Prostate gland (tissue), 2 donors: Measurements from ENCODE around the gene SSTR5. TPM values are rescaled to one million over a fixed set of nuclear protein-coding genes. Genes with fewer than 3 reads are reported as not detected.
A peak's percentile ranks its signal among the peaks of the same experiment; 100 is the strongest.

Experiments
- DNase-seq: peaks from one replicate; pipeline ENCODE4 v3.0.0-alpha.2; 2019; ENCODE audit warnings: low spot score
- H3K27ac ChIP-seq, 2 donors: fragments of 200-600 bp; sonication (generic); 2 replicates each; pipeline ENCODE4 v1.5.1; 2017 to 2019
- H3K27me3 ChIP-seq: fragments of 200-600 bp; sonication (generic); replicated peaks from 2 replicates; pipeline ENCODE4 v1.5.1; 2019; ENCODE audit not compliant: insufficient read depth
- H3K36me3 ChIP-seq, 2 donors: fragments of 200-600 bp; sonication (generic); 1 replicate in 1 of 2; 2 replicates in 1 of 2; pipeline versions ENCODE4 v1.5.1 to v1.8.1; 2017 to 2019
- H3K4me1 ChIP-seq: fragments of 200-600 bp; sonication (generic); replicated peaks from 2 replicates; pipeline ENCODE4 v1.5.1; 2019
- H3K4me3 ChIP-seq, 2 donors: fragments of 200-600 bp; sonication (generic); 2 replicates each; pipeline ENCODE4 v1.5.1; 2017 to 2019
- H3K9me3 ChIP-seq: fragments of 200-600 bp; sonication (generic); 2 replicates; pipeline ENCODE4 v1.5.1; 2017
- CTCF ChIP-seq, 4 experiments: fragments of 200-600 bp in 2 of 4; fragments of 450-650 bp in 2 of 4; sonication (generic) in 2 of 4; IDR thresholded peaks; 1 replicate in 3 of 4; 2 replicates in 1 of 4; pipeline ENCODE4 v1.5.1; 2016 to 2019; ENCODE audit warnings: antibody characterized with exemption in 4 of 4, mild to moderate bottlenecking in 2 of 4, moderate library complexity in 2 of 4
- POLR2A ChIP-seq: fragments of 450-650 bp; IDR thresholded peaks from one replicate; pipeline ENCODE4 v1.6.1; 2016; ENCODE audit warnings: antibody characterized with exemption, mild to moderate bottlenecking
- POLR2AphosphoS5 ChIP-seq: sonication (generic); formaldehyde crosslinking; IDR thresholded peaks from one replicate; pipeline ENCODE4 v1.6.1; 2017; ENCODE audit warnings: antibody characterized with exemption
- WGBS: methylation state at CpG from one replicate; pipeline ENCODE4 v1.1.5; 2018; 5-methylcytosine and 5-hydroxymethylcytosine counted together
- intact Hi-C: fragments of 100-400 bp; cut with DNase I; formaldehyde crosslinking; loops from one replicate; pipeline ENCODE4 v1.14.2; 2022
- total RNA-seq, 2 donors: library from RNA; depleted of rRNA; stranded (reverse); fragments of >200 nt; gene quantifications; one replicate each; pipeline ENCODE4 v1.1.0, GENCODE V29; 2016

SSTR5 gene
- total RNA-seq, 2 donors from 2014 or later, result 1.1 to 1.8 TPM

GRCh38 chr16:1053700-1054368 lies 18.7 kb upstream of the SSTR5 start:
- Histone ChIP-seq H3K36me3 (no peaks in the 10 kb centered on the region), H3K9me3 (no peaks in the 10 kb centered on the region), H3K4me1 (peaks cover 3% of the 10 kb centered on the region), H3K27me3 (no peaks in the 10 kb centered on the region), H3K27ac (no peak overlapping the region), H3K4me3 (no peak overlapping the region)
- no peak for DNase-seq
- 83% methylated on average over 21 of the region's 21 CpGs for WGBS
- no peak for TF ChIP-seq POLR2A
- TF ChIP-seq POLR2AphosphoS5, result no peak
- no peak for TF ChIP-seq CTCF (IDR thresholded peaks at IDR 0.05)
- intact Hi-C loops, result loop anchor here (5.0 kb wide), 1 partner anchor 342 kb away; no protein-coding TSS in a partner anchor

- Histone ChIP-seq H3K36me3 (no peaks in the 10 kb centered on the region), H3K9me3 (no peaks in the 10 kb centered on the region), H3K27me3 (no peaks in the 10 kb centered on the region), H3K27ac (no peak overlapping the region), H3K4me1 (peaks cover 3% of the 10 kb centered on the region), H3K4me3 (no peak overlapping the region)
- WGBS, result 18% methylated on average over 34 of the region's 34 CpGs
- DNase-seq, result peak; percentile 35
- TF ChIP-seq POLR2AphosphoS5, result no peak
- TF ChIP-seq CTCF (IDR thresholded peaks at IDR 0.05), result peak; percentile 44 to 92 (median 87)
- intact Hi-C loops, result loop anchor here (5.0 kb wide), 1 partner anchor 343 kb away; no protein-coding TSS in a partner anchor
These were observed 17.6 kb upstream of the SSTR5 start for GRCh38 chr16:1054660-1055556.

- Histone ChIP-seq H3K4me1 (peaks cover 3% of the 10 kb centered on the region), H3K27me3 (no peaks in the 10 kb centered on the region), H3K4me3 (no peak overlapping the region), H3K27ac (no peak overlapping the region), H3K9me3 (no peaks in the 10 kb centered on the region), H3K36me3 (no peaks in the 10 kb centered on the region)
- TF ChIP-seq POLR2A, result no peak
- no peak for TF ChIP-seq CTCF (IDR thresholded peaks at IDR 0.05)
- no peak for TF ChIP-seq POLR2AphosphoS5
- no peak for DNase-seq
- intact Hi-C loops, result no loop called here
- 87% methylated on average over 13 of the region's 13 CpGs for WGBS
These were observed 17.0 kb upstream of the SSTR5 start for GRCh38 chr16:1055557-1055924.

- no peak for DNase-seq
- WGBS, result 68% methylated on average over 8 of the region's 8 CpGs
- Histone ChIP-seq H3K4me3 (no peak overlapping the region), H3K4me1 (peaks cover 3% of the 10 kb centered on the region), H3K27me3 (no peaks in the 10 kb centered on the region), H3K36me3 (no peaks in the 10 kb centered on the region), H3K27ac (no peak overlapping the region), H3K9me3 (no peaks in the 10 kb centered on the region)
- intact Hi-C loops, result loop anchor here (2.0 kb wide), 1 partner anchor 243 kb away; no protein-coding TSS in a partner anchor
- no peak for TF ChIP-seq CTCF (IDR thresholded peaks at IDR 0.05)
- no peak for TF ChIP-seq POLR2AphosphoS5
- no peak for TF ChIP-seq POLR2A
These were observed 16.4 kb upstream of the SSTR5 start for GRCh38 chr16:1056196-1056595.
